IMR-90 (cell line): ENCODE measurements around the gene RNF175. TPM values are rescaled to one million over a fixed set of nuclear protein-coding genes. Genes with fewer than 3 reads are reported as not detected.

ENCODE experiments used
- ATAC-seq: fragments of 200-7000 bp; cut with Tn5 transposase; 2 replicates; pipeline ENCODE4 v1.9.1; 2020; ENCODE audit warnings: low read depth, mild to moderate bottlenecking, moderate library complexity
- BruUV-seq: library from RNA; stranded (reverse); fragments of 400-500 nt; replicated peaks from 2 replicates; lab custom pipeline; 2021; lab: Mats Ljungman, UMichigan
- CTCF ChIA-PET: fragments of 300-600 bp; formaldehyde crosslinking; extraction: SDS; loops from one replicate; lab custom pipeline; 2021; ENCODE audit warnings: antibody characterized with exemption; lab: Yijun Ruan, JAX
- POLR2A ChIA-PET: fragments of 300-600 bp; sonication (Branson Sonifier 250); formaldehyde crosslinking; loops from one replicate; lab custom pipeline; 2022; ENCODE audit warnings: antibody characterized with exemption; ENCODE audit not compliant: unreplicated experiment; lab: Charles Lee
- DNase-seq: peaks from one replicate; pipeline ENCODE4 v3.0.0; 2013
- H2AFZ ChIP-seq: replicated peaks from 2 replicates; pipeline ENCODE3; 2013; ENCODE audit warnings: low read length, mild to moderate bottlenecking; ENCODE audit not compliant: poor library complexity
- H2AK5ac ChIP-seq: 2 replicates; pipeline ENCODE4 v1.6.1; 2013; ENCODE audit warnings: low read depth, low read length, inconsistent platforms
- H2AK9ac ChIP-seq: replicated peaks from 2 replicates; pipeline ENCODE3; 2013; ENCODE audit warnings: mild to moderate bottlenecking, low read depth, low read length, moderate library complexity; ENCODE audit not compliant: poor library complexity
- H2BK120ac ChIP-seq: 2 replicates; pipeline ENCODE4 v1.6.1; 2013; ENCODE audit warnings: low read depth, low read length, inconsistent platforms
- H2BK15ac ChIP-seq: 3 replicates; pipeline ENCODE4 v1.6.1; 2013; ENCODE audit warnings: low read depth, low read length, inconsistent platforms
- H2BK20ac ChIP-seq: 2 replicates; pipeline ENCODE4 v1.6.1; 2013; ENCODE audit warnings: low read depth, mild to moderate bottlenecking, inconsistent platforms, low read length, moderate library complexity
- H2BK5ac ChIP-seq: 2 replicates; pipeline ENCODE4 v1.6.1; 2013; ENCODE audit warnings: mild to moderate bottlenecking, low read depth, low read length, inconsistent platforms; ENCODE audit not compliant: poor library complexity, severe bottlenecking
- H3K14ac ChIP-seq: replicated peaks from 2 replicates; pipeline ENCODE4 v1.6.1; 2013; ENCODE audit warnings: low read depth, low read length, inconsistent platforms
- H3K18ac ChIP-seq: 2 replicates; pipeline ENCODE4 v1.6.1; 2013; ENCODE audit warnings: low read depth, low read length, control low read depth
- H3K23ac ChIP-seq: 2 replicates; pipeline ENCODE4 v1.6.1; 2013; ENCODE audit warnings: low read depth, low read length, inconsistent platforms
- H3K27ac ChIP-seq: 2 replicates; pipeline ENCODE4 v1.5.1; 2013; ENCODE audit warnings: mild to moderate bottlenecking, control low read depth, low read length; ENCODE audit not compliant: insufficient read depth
- H3K27me3 ChIP-seq: 2 replicates; pipeline ENCODE4 v1.6.1; 2013; ENCODE audit warnings: low read length; ENCODE audit not compliant: control insufficient read depth, insufficient read depth
- H3K36me3 ChIP-seq: 2 replicates; pipeline ENCODE4 v1.6.1; 2013; ENCODE audit warnings: low read length, mixed read lengths; ENCODE audit not compliant: control insufficient read depth, insufficient read depth
- H3K4ac ChIP-seq: 2 replicates; pipeline ENCODE4 v1.6.1; 2013; ENCODE audit warnings: low read depth, low read length, inconsistent platforms
- H3K4me1 ChIP-seq: 2 replicates; pipeline ENCODE4 v1.6.1; 2013; ENCODE audit warnings: low read length, mixed read lengths; ENCODE audit not compliant: control insufficient read depth, insufficient read depth
- H3K4me2 ChIP-seq: 2 replicates; pipeline ENCODE4 v1.6.1; 2013; ENCODE audit warnings: low read depth, mild to moderate bottlenecking, control low read depth, low read length, moderate library complexity
- H3K4me3 ChIP-seq: 2 replicates; pipeline ENCODE4 v1.5.1; 2013; ENCODE audit warnings: low read depth, mild to moderate bottlenecking, control low read depth, low read length, moderate library complexity; ENCODE audit not compliant: insufficient read depth
- H3K56ac ChIP-seq: 2 replicates; pipeline ENCODE4 v1.6.1; 2013; ENCODE audit warnings: low read length, inconsistent platforms; ENCODE audit not compliant: insufficient read depth; ENCODE audit errors: extremely low read depth
- H3K79me1 ChIP-seq, 2 experiments: 2 replicates each; pipeline ENCODE4 v1.6.1; 2013; ENCODE audit warnings: low read length in 2 of 2, inconsistent platforms in 1 of 2, low read depth in 1 of 2
- H3K9ac ChIP-seq: 2 replicates; pipeline ENCODE4 v1.6.1; 2013; ENCODE audit warnings: low read depth, low read length, control low read depth
- H3K9me1 ChIP-seq: 2 replicates; pipeline ENCODE4 v1.6.1; 2013; ENCODE audit warnings: low read length, inconsistent platforms; ENCODE audit not compliant: insufficient read depth
- H3K9me3 ChIP-seq: 2 replicates; pipeline ENCODE4 v1.6.1; 2013; ENCODE audit warnings: low read length; ENCODE audit not compliant: control insufficient read depth, insufficient read depth
- H4K20me1 ChIP-seq: 2 replicates; pipeline ENCODE4 v1.6.1; 2013; ENCODE audit warnings: low read length, inconsistent platforms; ENCODE audit not compliant: insufficient read depth
- H4K5ac ChIP-seq: 2 replicates; pipeline ENCODE4 v1.6.1; 2013; ENCODE audit warnings: mild to moderate bottlenecking, low read depth, low read length, control low read depth
- H4K8ac ChIP-seq, 2 experiments: 2 replicates each; pipeline ENCODE4 v1.6.1; 2013; ENCODE audit warnings: low read depth in 2 of 2, low read length in 2 of 2, control low read depth in 1 of 2, inconsistent platforms in 1 of 2
- H4K91ac ChIP-seq: 2 replicates; pipeline ENCODE4 v1.6.1; 2013; ENCODE audit warnings: low read depth, low read length, inconsistent platforms; ENCODE audit not compliant: insufficient read depth
- CTCF ChIP-seq: conservative IDR thresholded peaks from 2 replicates; pipeline ENCODE4 v1.5.1; 2012; ENCODE audit warnings: mild to moderate bottlenecking, low read depth, low read length, improper control_type of control experiment
- WGBS, 2 experiments: methylation state at CpG; one replicate each; pipeline versions ENCODE4 v1.1.5 to v1.1.7; 2013; ENCODE audit warnings: missing lambda C conversion rate in 2 of 2; ENCODE audit not compliant: insufficient read length in 1 of 2; ENCODE audit errors: extremely low coverage in 2 of 2; 5-methylcytosine and 5-hydroxymethylcytosine counted together
- dilution Hi-C: fragments of 300-500 bp; cut with HindIII; formaldehyde crosslinking; loops from one replicate; pipeline ENCODE4 v1.14.3; 2018; ENCODE audit warnings: low sequenced_read_pairs; ENCODE audit not compliant: unreplicated experiment
- in situ Hi-C: fragments of 300-500 bp; cut with MboI; formaldehyde crosslinking; loops from 3 replicates; pipeline ENCODE4 v1.14.3; 2019; ENCODE audit warnings: low sequenced_read_pairs, inconsistent platforms, mixed read lengths
- intact Hi-C: fragments of 100-400 bp; cut with micrococcal nuclease; formaldehyde crosslinking; loops from 2 replicates; pipeline ENCODE4 v1.10.0; 2022
- polyA plus RNA-seq, 3 experiments: library from polyadenylated mRNA; depleted of rRNA; stranded (reverse); fragments of >200 nt; gene quantifications; 2 replicates each; pipeline ENCODE4 v1.2.3, GENCODE V29; 2012; ENCODE audit warnings: low replicate concordance in 1 of 3
- total RNA-seq: library from RNA; depleted of rRNA; stranded (reverse); fragments of >200 nt; gene quantifications from 2 replicates; pipeline ENCODE4 v1.2.3, GENCODE V29; 2012

Gene RNF175
- total and polyA plus RNA-seq, 2 of the 4 experiments (the other 2 are of a cell fraction): not detected

GRCh38 chr4:153765894-153766293 lies 6.1 kb upstream of the RNF175 start:
- H2BK20ac ChIP-seq: no peak overlapping the region
- no peak overlapping the region for H2BK5ac ChIP-seq
- TF ChIP-seq CTCF: no peak
- H3K79me1 ChIP-seq: no peaks in the 10 kb centered on the region
- no peaks in the 10 kb centered on the region for H3K36me3 ChIP-seq
- H4K5ac ChIP-seq: no peak overlapping the region
- H4K20me1 ChIP-seq: no peaks in the 10 kb centered on the region
- intact Hi-C loops (no loop called here), dilution Hi-C loops (no loop called here), in situ Hi-C loops (no loop called here)
- CTCF ChIA-PET: no interaction called here
- peaks cover 6% of the 10 kb centered on the region for H3K27me3 ChIP-seq
- H3K4me2 ChIP-seq: no peak overlapping the region
- H3K18ac ChIP-seq: no peak overlapping the region
- no peak overlapping the region for H2BK120ac ChIP-seq
- H3K4ac ChIP-seq: no peak overlapping the region
- H2BK15ac ChIP-seq: no peak overlapping the region
- H3K23ac ChIP-seq: no peak overlapping the region
- no peak overlapping the region for H3K9ac ChIP-seq
- no peak overlapping the region for H3K56ac ChIP-seq
- H4K8ac ChIP-seq: no peak overlapping the region
- no peak overlapping the region for H3K14ac ChIP-seq
- H2AK9ac ChIP-seq: no peak overlapping the region
- no peak overlapping the region for H2AK5ac ChIP-seq
- POLR2A ChIA-PET: no interaction called here
- ATAC-seq (no peak), DNase-seq (no peak)
- no peak overlapping the region for H3K4me3 ChIP-seq
- no peak overlapping the region for H3K27ac ChIP-seq
- no peaks in the 10 kb centered on the region for H3K9me1 ChIP-seq
- WGBS, 2 experiments: 60% methylated on average over 7 of the region's 8 CpGs; no CpG with 5 or more reads in 1 of the 2 experiments
- H3K9me3 ChIP-seq: no peaks in the 10 kb centered on the region
- no peak overlapping the region for H4K91ac ChIP-seq
- H2AFZ ChIP-seq: no peak overlapping the region
- no peaks in the 10 kb centered on the region for H3K4me1 ChIP-seq
- no TSS peak for BruUV-seq
